Neural crest cell (in vitro differentiated cells): ENCODE data around the gene SALL3. TPM values are rescaled to one million over a fixed set of nuclear protein-coding genes. Genes with fewer than 3 reads are reported as not detected.

Experiments used
- DNase-seq: peaks from one replicate; pipeline ENCODE4 v3.0.0; 2021; ENCODE audit warnings: low read depth, mixed read lengths, low spot score
- H3K27ac Mint-ChIP-seq: one replicate; pipeline ENCODE4 v1.8.0; 2021; ENCODE audit warnings: mild to moderate bottlenecking, mixed read lengths; ENCODE audit not compliant: unreplicated experiment
- H3K27me3 Mint-ChIP-seq: 2 replicates; pipeline ENCODE4 v1.8.0; 2021; ENCODE audit warnings: low read depth, mild to moderate bottlenecking, mixed read lengths
- H3K36me3 Mint-ChIP-seq: 2 replicates; pipeline ENCODE4 v1.8.0; 2021; ENCODE audit warnings: low read depth, mild to moderate bottlenecking, mixed read lengths
- H3K4me1 Mint-ChIP-seq: 2 replicates; pipeline ENCODE4 v1.8.0; 2021; ENCODE audit warnings: mixed read lengths
- H3K4me3 Mint-ChIP-seq: one replicate; pipeline ENCODE4 v1.8.0; 2021; ENCODE audit warnings: mild to moderate bottlenecking, mixed read lengths
- H3K9me3 Mint-ChIP-seq: 2 replicates; pipeline ENCODE4 v1.8.0; 2021; ENCODE audit warnings: mixed read lengths
- CTCF ChIP-seq: fragments of 200-600 bp; sonication (generic); conservative IDR thresholded peaks from 2 replicates; pipeline ENCODE4 v1.5.0; 2021; ENCODE audit warnings: antibody characterized with exemption, mild to moderate bottlenecking
- total RNA-seq: library from RNA; stranded (reverse); gene quantifications from 2 replicates; pipeline ENCODE4 v1.2.1, GENCODE V29; 2021

The SALL3 gene
- total RNA-seq, 1 donor from 2014 or later = 9.1 TPM

- no peak overlapping the region for H3K27ac Mint-ChIP-seq
- H3K9me3 Mint-ChIP-seq = peaks cover 10% of the 10 kb centered on the region
- no peaks in the 10 kb centered on the region for H3K4me1 Mint-ChIP-seq
- H3K36me3 Mint-ChIP-seq = no peaks in the 10 kb centered on the region
- no peaks in the 10 kb centered on the region for H3K27me3 Mint-ChIP-seq
- TF ChIP-seq CTCF = no peak
- no peak overlapping the region for H3K4me3 Mint-ChIP-seq
- DNase-seq = no peak
Observed at GRCh38 chr18:79026491-79026890, 46.9 kb downstream of the SALL3 start.

- TF ChIP-seq CTCF = no peak
- H3K27me3 Mint-ChIP-seq = no peaks in the 10 kb centered on the region
- H3K9me3 Mint-ChIP-seq = peaks cover 9% of the 10 kb centered on the region
- DNase-seq = no peak
- H3K36me3 Mint-ChIP-seq = peaks cover 6% of the 10 kb centered on the region
- H3K4me1 Mint-ChIP-seq = no peaks in the 10 kb centered on the region
- H3K27ac Mint-ChIP-seq = no peak overlapping the region
- no peak overlapping the region for H3K4me3 Mint-ChIP-seq
Observed at GRCh38 chr18:79030680-79031079, 51.1 kb downstream of the SALL3 start.

- Mint-ChIP-seq H3K9me3 (peaks cover 12% of the 10 kb centered on the region), H3K36me3 (no peaks in the 10 kb centered on the region), H3K4me3 (no peak overlapping the region), H3K27me3 (no peaks in the 10 kb centered on the region), H3K4me1 (no peaks in the 10 kb centered on the region), H3K27ac (no peak overlapping the region)
- DNase-seq = no peak
- no peak for TF ChIP-seq CTCF
Observed at GRCh38 chr18:79042276-79042675, 62.7 kb downstream of the SALL3 start.

- DNase-seq = no peak
- Mint-ChIP-seq H3K27ac (no peak overlapping the region), H3K9me3 (peaks cover 12% of the 10 kb centered on the region), H3K36me3 (no peaks in the 10 kb centered on the region), H3K4me1 (no peaks in the 10 kb centered on the region), H3K27me3 (no peaks in the 10 kb centered on the region), H3K4me3 (no peak overlapping the region)
- no peak for TF ChIP-seq CTCF
Observed at GRCh38 chr18:79043288-79043687, 63.7 kb downstream of the SALL3 start.

- H3K4me3 Mint-ChIP-seq = no peak overlapping the region
- no peak for TF ChIP-seq CTCF
- no peaks in the 10 kb centered on the region for H3K36me3 Mint-ChIP-seq
- no peaks in the 10 kb centered on the region for H3K27me3 Mint-ChIP-seq
- peaks cover 2% of the 10 kb centered on the region for H3K9me3 Mint-ChIP-seq
- H3K27ac Mint-ChIP-seq = no peak overlapping the region
- H3K4me1 Mint-ChIP-seq = no peaks in the 10 kb centered on the region
- DNase-seq = no peak
Observed at GRCh38 chr18:79046522-79046921, 66.9 kb downstream of the SALL3 start.
